NCI-H345 treated with DMSO at 0.1 percent for 48 hours (cell line): Measurements from ENCODE around the gene CCDC178.

ENCODE experiments used
- DNase-seq: peaks from one replicate; lab custom pipeline; 2025; ENCODE audit not compliant: unreplicated experiment; lab: John Stamatoyannopoulos, UW

The CCDC178 gene

DNA sequence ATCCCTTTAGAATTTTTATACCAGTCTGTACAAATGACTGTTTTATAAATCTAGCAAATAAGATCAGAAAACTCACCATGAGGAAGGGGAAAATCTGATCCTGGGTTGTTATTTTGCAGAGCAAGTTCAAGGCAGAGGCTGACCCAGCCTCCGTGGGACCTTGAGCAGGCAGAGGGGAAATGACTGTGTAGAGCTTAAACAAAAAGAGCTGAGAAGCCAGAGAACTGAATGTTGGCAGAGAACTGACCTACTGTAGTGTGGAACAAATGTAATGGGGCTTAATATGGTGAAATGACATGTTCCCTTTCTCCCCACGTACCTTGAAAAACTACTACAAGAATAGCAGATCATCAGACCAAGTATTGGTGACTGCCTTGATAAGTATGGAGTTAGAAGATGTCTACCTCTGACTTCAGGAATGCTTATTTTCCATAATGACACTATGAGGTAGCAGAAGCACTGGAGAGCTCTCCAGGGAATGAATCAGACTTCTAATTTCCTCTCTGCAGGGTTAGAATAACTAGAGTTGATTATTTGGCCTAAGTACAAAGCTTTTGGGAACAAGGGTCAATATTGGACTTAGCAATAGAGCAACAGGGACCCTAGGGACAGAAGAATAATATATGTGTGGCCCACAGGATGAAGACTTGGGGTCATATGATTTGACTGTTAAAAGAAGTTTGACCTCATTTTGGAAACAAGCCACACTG is 304.4 kb downstream of the CCDC178 start:
- DNase-seq, result no peak

DNA sequence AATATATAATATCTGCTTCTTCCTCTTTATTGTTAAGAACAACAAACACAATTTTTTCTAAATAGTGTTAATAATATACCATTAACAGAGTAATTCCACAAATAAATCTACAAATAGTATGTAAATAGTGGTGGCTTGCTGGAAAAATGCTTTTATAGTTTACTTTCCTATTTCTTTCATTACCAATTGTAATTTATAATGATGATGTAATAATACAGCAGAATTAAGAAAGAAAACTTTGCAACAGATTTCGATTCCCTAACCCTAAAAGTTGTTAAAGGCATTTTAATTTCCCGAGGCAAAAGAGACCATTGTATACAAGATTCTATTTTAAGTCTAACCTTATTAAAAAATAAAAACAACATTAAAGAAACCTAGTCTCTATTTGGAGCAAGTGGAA is 307.9 kb downstream of the CCDC178 start:
- DNase-seq, result no peak

- no peak for DNase-seq
Measured at GRCh38 chr18:33128581-33128980, 311.9 kb downstream of the CCDC178 start.

DNA sequence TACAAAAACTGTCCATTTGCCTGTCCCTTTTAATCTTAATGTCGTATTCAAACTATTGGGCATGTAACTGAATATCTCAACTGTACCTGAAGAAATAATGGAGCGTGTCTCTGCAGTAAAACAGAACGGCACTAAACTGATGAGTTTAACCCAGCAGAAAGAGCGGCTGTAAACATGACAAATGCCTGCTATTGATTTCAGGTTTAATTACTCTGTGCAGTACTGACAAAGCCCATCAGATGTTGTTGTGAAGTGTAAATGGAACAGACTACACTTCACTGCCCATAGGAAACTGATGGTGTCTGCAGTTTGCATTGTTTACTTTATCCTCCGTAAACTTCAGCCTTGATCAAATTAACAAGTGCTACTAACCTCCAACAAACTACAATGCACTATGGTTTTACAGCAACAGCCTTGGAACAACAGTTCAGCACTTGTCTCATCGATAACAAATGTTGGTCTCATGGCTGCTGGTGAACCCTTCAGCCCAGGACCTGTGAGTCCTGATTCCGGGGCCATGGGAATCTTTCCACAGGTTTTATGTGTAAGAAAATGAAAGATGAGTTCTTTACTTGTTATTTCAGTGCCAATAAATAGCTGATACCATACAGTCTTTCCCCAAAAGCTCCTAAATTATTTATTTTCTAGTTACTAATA is 316.5 kb downstream of the CCDC178 start:
- peak; percentile 87 for DNase-seq

GRCh38 chr18:33116376-33116775 is 324.1 kb downstream of the CCDC178 start:
- peak; percentile 85 for DNase-seq

- no peak for DNase-seq
Measured at GRCh38 chr18:33115917-33116316, 324.6 kb downstream of the CCDC178 start.

- DNase-seq, result no peak
Measured at GRCh38 chr18:33115476-33115875, 325.0 kb downstream of the CCDC178 start.

- no peak for DNase-seq
Measured at GRCh38 chr18:33114749-33115148, 325.8 kb downstream of the CCDC178 start.

GRCh38 chr18:33113416-33113815 is 327.1 kb downstream of the CCDC178 start:
- DNase-seq, result no peak

DNA sequence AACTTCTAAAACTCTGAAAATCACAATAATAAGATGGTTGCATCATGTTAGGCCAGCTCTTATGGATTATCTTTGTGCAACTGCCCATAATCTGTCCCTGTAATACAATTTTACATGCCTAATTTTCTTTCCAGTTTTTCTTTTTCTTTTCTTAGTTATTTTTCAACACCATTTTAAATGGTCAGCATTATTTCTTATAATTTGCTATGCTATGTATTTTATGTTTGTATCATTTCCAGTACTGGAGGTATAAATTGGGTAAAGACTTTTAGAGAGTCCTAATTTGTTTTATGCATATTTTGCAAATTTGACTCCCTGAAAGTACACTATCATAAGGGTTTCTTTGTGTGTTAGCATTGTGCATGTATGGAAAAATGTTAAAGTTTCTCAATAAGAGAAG is 333.0 kb downstream of the CCDC178 start:
- no peak for DNase-seq

GRCh38 chr18:33101316-33101715 is 339.2 kb downstream of the CCDC178 start:
- no peak for DNase-seq

GRCh38 chr18:33099626-33100025 is 340.9 kb downstream of the CCDC178 start:
- DNase-seq, result no peak

DNA sequence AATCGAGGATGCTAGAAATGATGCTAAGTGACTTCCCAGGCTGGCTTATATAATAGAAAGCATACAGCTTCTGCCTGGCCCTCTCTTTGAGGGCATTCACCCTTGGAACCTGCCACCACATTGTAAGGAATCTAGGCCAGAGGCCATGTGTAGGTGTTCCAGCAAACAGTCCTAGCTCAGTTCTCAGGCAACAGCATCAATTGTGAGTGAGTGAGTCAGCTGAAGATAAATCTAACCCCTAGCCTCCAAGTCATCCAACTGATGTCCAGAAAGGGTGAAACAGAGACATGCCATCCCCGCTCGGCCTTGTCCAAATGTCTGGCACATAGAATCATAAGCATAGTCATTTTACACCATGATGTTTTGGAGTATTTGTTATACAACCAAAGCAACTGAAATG is 343.4 kb downstream of the CCDC178 start:
- no peak for DNase-seq

- DNase-seq, result no peak
Measured at GRCh38 chr18:33090461-33090860, 350.1 kb downstream of the CCDC178 start.

DNA sequence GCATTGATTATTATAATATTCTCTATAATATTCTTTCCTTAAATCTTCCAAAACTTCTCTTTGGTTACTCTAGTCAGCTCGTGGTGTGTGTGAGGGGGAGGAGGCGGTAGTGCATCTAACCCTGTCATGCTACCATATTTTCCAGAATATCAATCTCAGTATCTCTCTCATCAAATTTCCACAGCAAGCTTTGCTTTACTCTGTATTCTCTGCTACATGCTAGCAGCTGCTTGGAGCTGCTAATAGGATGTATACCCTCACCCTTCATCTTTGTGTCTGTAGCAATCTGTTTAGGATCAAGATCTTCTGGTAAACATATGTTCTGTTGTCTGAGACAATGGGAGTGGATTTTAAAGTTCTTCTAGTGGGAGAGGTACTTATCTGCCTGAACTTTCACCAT is 363.9 kb downstream of the CCDC178 start:
- DNase-seq, result no peak

- DNase-seq, result no peak
Measured at GRCh38 chr18:33074125-33074524, 366.4 kb downstream of the CCDC178 start.

DNA sequence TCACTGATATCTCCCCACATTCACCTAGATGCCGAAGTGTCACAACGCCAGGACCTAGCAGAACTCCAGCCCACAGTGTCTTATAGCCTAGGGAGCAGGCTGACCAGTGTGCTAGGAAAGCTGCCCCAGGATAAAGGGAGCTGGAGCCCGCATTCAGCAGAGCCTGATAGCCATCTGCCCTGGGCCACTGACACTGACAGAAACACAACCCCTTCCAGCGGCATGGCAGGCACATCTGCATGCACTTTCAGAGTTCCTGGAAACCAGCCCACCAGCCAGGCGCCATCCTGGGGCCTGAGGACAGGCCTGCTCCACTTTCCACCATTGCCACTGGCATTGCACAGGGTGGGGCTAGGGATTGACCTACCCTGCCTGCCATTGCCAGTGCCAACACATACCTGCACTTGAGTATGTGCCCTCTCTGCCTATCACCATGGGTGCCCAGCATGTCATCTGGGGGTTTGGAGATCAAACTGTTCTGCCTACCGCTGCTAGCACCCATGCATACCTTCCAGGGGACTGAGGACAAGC is 377.6 kb downstream of the CCDC178 start:
- no peak for DNase-seq

DNA sequence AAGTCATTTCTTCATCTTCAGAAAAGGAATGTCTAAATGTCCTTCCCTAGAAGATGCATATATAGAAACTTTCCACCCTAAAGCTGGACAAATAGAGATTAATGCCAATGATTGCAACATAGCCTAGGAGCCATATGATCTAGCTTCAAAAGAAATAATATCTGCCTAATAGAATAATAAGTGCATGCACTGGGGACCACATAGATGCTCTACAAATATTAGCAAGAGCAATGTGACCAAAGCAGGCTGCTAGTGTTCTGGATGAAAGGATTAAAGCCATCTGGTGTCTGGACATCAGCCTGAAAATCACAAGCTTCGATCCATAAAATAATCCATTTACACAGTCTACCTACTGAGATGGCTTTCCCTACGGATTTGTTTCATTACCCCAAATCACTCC is 387.6 kb downstream of the CCDC178 start:
- no peak for DNase-seq

- DNase-seq, result peak; percentile 73
Measured at GRCh38 chr18:33051407-33051806, 389.1 kb downstream of the CCDC178 start.

DNA sequence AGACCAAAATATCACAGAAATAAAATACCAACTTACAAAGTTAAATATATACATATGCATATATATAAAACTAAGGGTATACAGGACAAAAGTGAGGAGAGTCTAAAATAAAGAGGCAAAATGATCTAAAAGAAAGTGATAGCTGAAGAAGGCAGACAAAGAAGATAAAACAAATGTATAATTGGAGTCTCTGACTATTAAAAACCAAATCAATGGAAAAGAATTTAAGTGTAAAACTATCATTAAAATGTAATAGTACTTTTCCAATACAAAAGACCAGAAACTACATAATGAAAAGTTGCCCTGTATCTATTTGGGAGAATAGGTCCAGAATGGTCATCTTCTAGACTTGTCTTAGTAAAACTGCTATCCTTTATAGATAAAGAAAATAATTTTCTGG is 400.3 kb downstream of the CCDC178 start:
- DNase-seq, result no peak

DNA sequence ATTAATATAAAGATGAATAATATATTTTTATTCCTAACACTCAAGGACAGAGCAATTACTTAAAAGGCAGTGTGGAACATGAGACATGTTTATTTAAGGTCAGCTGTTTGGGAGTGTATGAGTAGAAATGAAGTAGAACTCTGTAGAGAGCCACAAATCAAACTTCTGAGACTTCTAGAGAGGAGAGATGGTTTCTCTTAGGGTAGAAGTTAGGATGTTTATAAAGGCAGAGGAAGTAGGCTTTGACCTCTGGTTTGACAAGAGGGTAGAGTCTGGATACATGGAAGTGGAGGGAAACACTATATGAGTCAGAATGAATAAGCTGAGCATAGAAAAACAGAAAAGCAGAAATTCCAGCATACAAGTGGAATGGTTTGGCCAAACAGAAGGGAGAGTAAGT is 405.6 kb downstream of the CCDC178 start:
- DNase-seq, result no peak

DNA sequence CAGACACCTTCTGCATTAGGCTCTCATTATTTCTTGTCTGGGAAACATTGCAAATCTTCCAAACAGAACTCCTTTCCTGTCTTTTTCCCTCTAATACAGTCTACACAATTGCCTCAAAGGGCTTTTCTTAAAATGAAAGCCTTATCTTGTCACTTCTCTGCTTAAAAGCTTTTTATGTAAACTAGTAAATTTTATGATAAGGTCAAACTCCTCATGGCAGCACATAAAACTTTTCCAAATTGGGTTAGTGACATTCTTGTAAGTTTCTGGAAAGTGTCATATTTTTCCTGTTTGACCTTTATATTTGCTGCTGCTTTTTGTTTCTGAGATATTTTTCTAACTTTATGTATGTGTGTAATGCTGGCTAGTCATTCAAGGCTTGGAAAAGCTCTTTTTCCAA is 406.3 kb downstream of the CCDC178 start:
- DNase-seq, result no peak

GRCh38 chr18:33022370-33022769 is 418.2 kb downstream of the CCDC178 start:
- no peak for DNase-seq
